ENCODE data around the gene C1orf21.

DNA sequence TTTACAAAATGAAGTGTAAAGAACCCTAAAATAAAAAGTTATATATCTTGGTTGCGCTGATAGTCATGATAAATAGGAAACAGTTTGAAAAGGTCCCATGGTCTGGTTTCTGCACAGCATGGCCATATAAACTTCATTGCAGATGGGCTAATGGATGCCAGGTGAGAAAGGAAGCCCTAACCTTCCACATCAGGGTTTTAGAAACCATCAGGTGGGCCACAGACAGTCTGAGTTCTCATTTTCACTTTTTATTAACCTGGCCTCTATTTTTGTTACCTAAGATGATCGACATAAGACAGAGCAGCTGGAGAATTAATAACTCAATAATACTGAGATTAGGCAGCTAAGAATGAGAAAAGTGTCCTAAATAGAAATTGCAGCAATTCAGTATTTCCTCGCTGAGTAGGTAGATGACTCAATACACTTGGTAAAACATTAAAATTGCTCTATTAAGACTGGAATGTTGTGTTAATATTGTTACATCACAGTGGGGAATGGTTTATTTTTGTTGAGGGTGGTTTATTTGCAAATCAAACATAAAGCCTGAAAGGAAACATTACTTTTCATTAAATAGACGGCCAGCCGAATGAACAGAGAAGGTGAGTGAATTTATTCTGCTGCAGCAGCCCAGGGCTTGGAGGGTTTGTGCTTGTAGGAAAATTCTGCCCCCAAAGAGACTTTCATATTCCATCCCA, 21.1 kb downstream of the C1orf21 start:
- no peak for TF ChIP-seq CTCF (conservative IDR thresholded peaks at IDR 0.05 in 1 of 2, IDR thresholded peaks at IDR 0.05 in 1 of 2; ENCODE audit: low read depth in 1 of 2, low read length in 2 of 2)
- no peak for TF ChIP-seq EZH2 (IDR thresholded peaks at IDR 0.05; ENCODE audit: low read length, missing control alignments)

Data from fibroblast of lung (primary cell).